HG02885 (cell line): ENCODE data around the gene SAMD4B.
"Not testable (repeated sequence)": the region's sequence is repeated elsewhere in the genome, so short reads cannot be mapped to it uniquely, and the experiment has no call there.

Experiments used
- ATAC-seq: cut with Tn5 transposase; IDR thresholded peaks from one replicate; pipeline ENCODE4 v1.9.1; 2021; ENCODE audit warnings: mild to moderate bottlenecking; ENCODE audit not compliant: unreplicated experiment, poor library complexity

Gene SAMD4B

DNA sequence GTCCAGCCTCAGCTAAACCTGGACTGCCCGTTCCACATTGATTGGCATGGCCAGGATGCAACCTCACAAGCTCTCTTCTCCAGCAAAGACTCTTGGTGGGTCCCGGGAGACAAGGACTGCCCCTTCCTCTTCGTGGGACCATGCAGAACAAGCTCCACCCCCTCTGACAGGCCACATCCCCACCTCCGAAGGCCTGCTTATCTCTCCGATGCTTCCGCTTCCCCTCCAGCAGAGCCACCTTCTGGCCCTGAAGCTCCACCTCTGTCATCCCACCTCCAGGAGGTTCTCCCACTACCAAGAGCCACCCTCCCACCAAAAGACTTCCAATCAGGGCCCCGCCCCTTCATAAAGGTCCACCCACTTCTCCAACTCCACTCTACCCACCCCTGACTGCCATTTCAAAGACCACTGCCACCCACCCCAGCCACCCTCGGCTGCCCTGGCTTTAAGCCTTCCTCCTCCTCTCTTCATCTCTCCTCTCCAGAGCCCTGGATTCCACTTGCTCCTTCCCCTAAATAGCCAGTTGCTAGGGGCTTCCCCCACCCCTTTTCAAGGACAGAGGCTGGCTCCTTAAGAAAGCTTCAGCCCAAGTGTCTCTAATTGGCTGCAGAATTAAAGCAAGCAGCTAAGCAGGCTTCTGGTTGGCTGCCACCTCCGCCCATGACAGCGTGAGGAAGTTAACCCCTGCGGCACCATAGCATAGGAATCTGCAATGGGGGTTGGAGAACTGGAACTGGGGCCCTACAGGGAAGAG lies 31.5 kb upstream of the SAMD4B start:
- ATAC-seq: no peak

DNA sequence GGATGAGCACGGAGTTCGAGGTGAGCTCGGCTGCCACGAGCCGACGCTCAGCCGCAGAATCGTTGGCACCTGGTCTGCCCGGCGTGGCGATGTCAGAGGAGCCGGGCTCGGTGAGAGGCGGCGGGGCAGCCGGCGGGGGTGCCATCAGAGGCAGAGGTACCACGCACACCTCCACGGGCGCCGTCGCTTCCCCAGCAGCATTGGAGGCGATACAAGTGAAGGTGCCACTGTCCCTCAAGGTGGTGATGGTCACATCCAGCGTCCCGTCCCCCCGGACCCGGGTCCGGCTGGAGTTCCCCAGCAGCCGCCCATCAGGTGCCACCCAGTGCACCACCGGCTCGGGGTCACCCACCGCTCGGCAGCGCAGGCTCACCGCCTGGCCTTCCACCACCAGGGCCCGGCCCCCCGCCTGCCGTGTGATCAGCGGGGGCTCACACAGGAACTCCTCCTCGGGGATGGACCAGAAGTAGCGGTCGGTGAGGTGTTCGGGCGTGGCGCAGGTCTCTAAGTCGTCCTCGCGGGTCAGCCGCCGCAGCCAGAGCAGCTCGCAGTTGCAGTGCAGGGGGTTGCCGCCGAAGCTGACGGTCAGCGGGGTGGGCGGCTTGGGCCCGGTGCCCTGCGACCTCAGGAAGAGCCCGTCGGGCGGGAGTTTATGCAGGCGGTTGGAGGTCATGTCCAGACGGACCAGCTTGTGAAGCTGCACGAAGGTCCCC lies 28.0 kb upstream of the SAMD4B start:
- ATAC-seq: no peak

DNA sequence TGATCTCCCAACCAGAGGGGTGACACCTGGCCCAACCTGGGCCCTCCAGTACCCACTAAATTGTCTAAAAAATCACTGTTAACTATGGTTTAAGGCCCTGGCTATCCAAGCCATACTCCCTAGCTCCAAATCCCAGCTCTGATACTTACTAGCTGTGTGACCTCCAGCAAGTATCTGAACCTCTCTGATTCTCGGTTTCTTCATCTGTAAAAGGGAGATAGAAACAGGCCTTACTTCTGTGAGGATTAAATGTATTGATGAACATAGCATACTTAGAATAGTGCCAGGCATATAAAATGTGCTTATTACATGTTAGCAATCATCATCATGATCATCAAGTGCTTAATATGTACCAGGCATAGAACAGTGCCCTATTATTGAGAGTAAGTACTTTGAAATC lies 26.3 kb upstream of the SAMD4B start:
- no peak for ATAC-seq

DNA sequence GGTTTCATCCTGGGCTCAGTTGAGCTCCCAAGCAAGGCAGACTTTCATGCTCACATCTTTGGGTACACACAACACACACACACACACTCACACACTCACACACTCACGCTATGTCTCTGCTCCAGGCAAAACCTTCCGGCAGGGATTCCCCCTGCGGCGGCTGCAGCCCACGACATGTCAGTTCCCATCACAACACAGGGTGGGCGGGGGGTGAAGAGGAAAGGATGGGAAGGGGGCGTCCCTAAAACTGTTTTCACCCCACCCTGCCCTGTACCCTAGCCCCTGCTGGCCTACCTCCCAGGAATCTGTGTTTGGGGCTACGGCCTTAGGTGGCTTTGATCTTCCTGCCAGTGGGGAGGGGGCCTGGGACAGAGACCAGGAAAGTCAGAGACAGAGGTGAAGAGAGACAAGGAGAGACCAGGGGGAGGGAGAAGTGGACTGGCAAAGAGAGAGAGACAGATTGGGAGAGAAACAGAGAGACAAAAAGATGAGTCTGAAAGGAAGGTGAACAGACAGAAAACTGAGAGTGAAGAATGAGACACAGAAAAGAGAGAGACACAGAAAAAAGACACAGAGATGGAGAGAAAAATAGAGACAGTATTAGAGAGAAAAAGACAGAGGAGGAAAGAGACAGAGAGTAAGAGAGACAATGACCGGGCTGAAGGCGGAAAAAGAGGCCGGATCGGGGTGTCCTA lies 25.4 kb upstream of the SAMD4B start:
- no peak for ATAC-seq

DNA sequence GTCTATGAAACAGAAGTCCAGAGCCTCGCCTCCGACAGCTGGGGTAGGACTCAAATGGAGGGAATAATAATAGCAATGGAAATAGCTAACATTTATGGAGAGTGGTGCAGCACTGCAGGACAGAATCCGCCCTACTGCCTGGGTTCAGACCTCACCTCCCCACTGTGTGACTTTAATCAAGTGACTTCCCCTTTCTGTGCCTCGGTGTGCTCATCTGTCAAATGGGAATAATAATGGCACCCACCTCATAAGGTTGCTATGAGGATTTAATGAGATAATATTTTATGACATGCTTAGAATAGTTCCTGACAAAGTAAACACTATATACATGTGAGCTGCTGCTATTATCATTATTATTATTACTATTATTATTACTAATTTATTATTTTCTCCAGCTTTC lies 24.7 kb upstream of the SAMD4B start:
- ATAC-seq: no peak

DNA sequence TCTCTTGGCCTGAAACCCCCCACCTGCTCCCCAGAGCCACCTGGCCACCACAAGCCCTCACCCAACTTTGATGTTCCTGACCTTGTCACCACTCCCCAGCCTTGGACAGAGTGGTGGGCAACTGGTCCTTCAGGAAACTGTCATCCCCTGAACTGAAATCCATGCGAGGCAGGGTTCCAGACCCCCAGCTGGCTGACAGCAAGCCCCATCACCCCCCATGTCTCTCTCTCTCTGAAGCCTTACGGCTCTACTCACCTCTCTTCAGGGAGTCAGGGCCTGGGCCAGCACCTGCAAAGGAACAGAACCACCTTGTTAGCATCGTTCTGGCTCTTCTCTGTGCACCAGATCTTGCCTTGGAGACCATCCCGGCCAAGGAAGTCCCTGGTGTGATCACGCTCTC lies 24.1 kb upstream of the SAMD4B start:
- ATAC-seq: no peak

DNA sequence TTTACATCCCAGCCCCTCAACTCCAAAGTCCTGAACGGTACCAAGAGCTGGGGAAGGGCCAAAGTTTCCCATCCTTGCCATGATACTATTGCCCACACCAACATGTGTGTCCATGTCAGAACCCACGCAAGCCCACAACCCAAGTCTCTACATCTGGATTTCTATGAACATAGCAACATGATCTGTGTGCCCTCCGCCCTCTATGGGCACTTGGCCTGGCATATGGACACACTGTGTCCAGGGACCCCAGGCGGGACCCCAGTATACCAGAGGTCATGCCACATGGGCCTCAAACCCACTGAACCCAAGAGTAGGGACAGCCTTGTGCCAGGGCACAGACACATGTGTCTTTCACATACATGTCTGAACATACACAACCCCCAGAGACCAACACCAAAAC lies 23.5 kb upstream of the SAMD4B start:
- ATAC-seq: no peak

DNA sequence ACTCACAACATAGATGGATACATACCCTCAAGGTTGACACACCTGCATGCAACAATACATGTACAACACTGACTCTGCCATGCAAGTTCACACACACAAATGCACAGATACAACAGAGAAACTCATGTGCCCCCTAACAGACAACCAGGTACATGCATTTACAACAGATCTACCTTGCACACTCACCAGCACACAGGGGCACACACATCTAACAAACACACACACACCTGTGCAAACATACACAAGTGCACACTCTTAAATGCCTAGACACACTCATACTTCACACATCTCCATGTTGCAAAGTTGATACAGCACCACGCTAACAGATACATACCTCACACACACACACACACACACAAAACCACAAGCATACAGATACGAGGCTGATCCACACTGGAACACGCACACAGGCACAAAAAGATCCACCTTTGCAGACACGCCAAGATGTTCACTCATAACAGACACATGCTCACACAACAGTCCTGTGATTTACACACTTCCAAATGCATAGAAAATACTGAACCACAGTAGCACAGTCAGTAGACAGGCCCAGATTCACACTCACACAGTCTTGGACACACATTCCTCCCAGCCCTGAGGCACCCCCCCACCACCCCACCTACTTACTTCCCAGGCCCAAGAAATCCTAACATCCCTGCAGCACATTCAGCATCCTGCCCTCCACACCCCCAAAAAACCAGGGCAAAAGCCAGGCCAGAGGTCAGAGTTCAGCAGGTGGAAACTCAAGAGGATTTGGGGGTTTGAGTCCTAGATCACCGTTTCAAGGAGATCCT lies 22.9 kb upstream of the SAMD4B start:
- no peak for ATAC-seq

DNA sequence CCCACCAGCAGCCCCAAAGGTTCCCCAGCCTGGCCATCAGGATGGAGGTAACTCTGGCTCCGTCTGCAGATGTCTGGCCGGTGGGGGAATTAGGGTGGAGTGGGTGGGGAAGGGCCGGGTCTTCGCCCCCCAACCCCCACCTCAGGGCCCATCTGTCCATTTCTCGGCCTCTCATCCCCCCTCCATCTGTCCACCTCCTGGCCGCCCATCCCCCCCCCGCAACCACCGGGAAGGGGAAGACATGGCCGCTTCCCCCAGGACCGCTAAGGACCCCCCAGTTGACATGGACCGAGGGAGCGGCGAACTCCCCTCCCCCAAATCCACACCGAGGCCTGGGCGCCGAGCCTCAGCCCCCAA lies 22.4 kb upstream of the SAMD4B start:
- ATAC-seq: no peak

DNA sequence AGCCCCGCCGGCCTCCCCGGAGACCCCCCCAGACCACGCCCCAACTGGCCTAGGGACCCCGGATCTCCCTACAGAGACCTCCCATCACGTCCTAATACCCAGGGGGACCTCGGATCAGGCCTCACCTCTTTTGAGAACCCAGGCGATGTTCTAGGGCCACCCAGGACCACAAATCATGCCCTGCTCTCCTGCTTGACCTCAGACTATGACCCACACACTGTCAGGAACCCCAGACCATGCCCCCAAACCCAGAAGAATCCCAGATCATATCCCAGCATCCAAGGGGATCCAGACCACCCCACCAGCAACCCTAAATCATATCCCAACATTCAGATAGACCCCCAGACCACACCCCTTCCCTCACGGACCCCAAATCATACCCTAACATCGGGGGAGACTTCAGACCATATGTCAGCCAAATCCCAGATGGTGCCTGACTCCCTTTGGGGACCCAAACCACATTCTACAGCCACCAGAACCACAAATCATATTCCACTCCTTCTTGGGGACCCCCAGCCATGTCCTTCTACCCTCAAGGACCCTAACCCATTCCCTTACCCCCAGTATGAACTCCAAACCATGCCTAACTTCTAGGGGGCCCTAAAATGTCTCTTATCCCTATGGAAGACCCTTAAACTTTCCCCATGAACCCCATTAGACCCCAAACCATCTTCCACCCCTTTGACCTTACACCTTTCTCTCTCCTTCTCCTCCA lies 20.9 kb upstream of the SAMD4B start:
- ATAC-seq: no peak

DNA sequence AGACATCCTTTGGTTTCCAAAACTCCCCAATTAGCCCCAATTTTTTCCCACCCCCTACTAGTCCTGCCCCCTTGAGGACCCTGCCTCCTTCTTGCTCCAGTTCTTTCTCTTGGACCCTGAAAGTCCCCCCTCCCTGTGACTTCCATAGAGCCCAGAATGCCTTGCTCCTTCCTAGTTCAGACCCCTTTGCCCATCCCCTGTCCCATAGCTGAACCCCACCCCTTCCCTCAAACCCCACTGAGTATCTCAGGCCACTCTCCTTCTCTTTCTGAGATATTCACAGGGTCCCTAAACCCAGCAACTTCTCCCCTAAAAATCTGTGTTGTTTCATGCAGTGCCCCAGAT lies 20.4 kb upstream of the SAMD4B start:
- ATAC-seq: no peak

DNA sequence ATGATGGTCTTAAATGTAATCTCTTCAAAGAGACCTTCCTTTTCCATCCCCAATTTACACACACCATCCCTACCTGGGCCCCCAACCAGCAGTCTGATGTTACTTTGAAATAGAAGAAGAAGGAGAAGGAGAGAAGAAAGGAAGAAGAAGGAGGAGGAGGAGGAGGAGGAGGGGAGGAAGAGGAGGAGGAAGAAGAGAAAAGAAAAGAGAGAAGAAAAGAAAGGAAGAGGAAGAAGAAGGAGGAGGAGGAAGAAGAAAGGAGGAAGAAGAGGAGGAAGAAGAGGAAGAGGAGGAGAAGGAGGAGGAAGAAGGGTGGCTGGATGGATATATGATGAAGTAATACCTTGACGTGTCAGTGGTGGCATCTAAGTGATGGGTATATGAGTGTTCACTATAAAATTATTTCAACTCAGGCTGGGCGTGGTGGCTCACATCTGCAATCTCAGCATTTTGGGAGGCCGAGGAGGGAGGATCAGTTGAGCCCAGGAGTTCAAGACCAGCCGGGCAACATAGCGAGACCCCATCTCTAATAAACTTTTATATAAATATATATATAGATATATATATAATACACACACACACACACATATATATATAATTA lies 17.9 kb upstream of the SAMD4B start:
- ATAC-seq: no peak

DNA sequence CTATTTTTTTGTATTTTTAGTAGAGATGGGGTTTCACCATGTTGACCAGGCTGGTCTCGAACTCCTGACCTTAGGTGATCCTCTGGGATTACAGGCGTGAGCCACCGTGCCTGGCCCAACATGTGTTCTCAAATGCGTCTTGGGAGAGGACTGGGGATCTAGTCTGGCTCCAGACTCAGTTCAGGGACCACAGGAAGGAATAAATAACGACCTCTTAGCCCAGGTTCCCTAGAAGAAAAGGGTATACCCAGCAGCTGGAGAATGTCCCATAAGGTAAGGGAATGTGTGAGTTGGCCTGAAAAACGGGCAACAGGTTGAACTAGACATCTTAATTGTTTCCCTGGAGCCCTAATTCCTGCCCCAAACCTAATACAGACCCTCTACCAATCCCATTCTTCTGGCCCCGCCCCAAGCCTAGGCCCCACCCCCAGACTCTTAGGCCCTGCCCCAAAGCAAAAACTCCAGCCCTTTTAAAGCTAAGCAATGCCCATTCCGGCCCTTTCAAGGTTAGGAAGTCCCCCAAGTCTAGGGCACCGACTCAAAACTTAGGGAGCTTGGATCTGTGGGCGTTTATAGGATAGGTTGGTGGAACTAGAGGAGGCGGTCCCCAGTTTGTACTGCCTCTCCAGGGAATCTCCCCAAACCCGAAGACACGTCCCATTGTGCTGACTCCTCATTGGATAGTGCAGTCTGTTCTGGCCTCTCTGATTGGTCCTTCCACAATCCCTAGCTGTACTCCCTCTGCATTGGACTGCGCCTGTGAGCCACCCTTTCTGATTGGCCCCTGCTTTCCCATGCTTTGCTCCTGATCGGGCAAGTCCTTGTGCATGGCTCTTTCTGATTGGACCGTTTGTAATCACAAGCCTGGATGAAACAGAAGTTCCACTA lies 16.2 kb upstream of the SAMD4B start:
- ATAC-seq: no peak

DNA sequence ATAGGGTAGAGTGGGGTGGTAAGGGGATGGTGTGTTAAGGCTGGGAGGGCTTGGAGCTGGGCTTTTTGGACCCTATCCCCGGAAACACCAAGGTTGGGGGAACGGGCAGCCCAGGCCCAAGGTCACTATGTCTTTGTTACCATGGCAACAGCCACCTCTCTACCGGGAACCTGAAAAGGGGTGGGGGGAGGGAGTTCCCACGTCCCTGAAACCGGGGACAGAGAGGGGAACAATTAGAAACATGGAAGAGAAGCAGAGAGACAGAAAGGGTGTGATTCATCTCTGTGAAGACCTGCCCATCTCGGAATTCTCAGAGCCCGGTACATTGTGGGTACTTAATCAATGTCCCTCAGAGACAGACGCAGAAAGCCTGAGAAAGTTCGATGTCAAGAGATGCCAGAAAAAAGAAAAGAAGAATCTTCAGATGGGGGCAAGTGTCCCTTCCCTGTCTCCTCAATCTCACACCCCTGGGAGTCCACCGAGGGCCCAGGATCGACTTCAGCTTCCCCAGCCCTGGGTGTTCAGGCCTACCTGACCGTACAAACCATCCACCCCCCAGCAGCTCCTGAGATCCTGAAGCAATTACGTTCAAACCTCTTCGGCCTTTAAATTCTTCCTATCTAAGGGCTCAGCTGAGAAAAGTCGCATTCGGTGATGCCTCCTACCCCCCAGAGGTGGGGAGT lies 14.7 kb upstream of the SAMD4B start:
- no peak for ATAC-seq

DNA sequence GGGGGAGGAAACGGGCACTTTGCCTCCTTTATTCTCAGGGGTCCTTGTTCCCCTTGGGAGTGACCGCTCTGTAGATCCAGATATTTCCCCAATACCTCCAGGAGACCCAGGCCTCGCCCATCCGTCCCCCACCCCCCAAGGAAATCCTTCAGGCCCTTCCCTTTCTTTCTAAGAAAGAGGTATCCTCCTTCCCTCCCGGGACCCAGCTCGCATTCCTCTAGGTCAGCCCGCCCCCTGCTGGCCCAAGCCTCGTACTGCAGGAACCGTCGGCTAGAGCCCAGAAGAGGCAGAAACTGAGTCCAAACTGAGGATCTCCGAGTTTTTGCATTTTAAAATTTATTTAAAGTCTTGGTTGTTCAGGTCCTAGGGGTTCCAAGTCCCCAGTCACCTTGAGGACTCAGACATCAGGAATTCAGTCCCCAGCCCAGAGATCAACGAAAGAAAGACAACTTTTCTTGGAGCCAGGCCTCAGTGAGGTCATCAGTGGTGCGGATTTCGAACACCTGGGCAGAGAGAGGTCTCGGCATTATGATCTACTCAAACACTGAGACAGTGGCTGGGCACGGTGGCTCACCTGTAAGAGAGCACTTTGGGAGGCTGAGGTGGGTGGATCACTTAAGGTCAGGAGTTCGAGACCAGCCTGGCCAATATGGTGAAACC lies 14.0 kb upstream of the SAMD4B start:
- no peak for ATAC-seq

DNA sequence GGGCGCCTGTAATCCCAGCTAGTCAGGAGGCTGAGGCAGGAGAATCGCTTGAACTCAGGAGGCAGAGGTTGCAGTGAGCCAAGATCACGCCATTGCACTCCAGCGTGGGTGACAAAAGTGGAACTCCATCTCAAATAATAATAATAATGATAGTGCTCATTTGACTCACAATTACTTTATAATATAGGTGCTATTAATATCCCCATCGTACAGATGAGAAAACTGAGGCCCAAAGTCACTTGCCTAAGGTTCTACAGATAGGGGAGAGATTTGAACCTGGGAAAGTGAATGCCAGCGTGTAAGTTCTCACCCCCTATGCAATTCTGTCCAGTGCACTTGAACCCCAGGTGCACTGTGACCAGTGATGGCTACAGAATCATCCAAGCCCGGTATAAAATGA lies 12.3 kb upstream of the SAMD4B start:
- no peak for ATAC-seq

DNA sequence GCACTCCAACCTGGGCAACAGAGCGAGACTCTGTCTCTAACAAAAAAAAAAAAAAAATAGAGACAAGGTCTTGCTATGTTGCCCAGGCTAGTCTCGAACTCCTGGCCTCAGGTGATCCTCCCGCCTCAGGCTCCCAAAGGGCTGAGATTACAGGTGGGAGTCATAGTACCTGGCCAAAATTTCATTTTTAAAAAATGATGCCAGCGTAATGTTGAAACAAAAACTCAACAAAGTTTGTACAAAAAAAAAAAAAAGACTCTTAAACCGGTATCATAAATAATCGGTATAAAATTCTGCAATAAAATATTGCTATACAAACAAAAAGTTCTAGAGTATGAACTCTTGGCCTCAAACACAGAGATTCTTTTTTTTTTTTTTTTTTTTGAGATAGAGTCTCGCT lies 9.9 kb upstream of the SAMD4B start:
- ATAC-seq: no peak

DNA sequence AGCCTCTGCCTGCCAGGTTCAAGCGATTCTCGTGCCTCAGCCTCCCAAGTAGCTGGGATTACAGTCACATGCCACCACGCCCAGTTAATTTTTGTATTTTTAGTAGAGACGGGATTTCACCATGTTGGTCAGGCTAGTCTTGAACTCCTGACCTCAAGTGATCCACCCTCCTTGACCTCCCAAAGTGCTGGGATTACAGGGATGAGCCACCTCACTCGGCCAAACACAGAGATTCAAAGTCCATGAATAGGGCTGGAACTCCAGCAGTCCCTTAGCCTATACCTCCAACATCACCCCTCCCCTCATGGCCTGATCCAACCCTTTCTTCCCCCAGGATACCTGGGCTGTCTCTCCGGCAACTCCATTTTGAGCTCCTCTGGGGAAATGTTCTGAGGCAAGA lies 9.5 kb upstream of the SAMD4B start:
- ATAC-seq: not testable (repeated sequence)
